ENCODE data around the gene BEST2. TPM values are rescaled to one million over a fixed set of nuclear protein-coding genes. Genes with fewer than 3 reads are reported as not detected.

The BEST2 gene
- total and polyA plus RNA-seq, 2 of the 4 experiments (the other 2 are of a cell fraction): not detected

DNA sequence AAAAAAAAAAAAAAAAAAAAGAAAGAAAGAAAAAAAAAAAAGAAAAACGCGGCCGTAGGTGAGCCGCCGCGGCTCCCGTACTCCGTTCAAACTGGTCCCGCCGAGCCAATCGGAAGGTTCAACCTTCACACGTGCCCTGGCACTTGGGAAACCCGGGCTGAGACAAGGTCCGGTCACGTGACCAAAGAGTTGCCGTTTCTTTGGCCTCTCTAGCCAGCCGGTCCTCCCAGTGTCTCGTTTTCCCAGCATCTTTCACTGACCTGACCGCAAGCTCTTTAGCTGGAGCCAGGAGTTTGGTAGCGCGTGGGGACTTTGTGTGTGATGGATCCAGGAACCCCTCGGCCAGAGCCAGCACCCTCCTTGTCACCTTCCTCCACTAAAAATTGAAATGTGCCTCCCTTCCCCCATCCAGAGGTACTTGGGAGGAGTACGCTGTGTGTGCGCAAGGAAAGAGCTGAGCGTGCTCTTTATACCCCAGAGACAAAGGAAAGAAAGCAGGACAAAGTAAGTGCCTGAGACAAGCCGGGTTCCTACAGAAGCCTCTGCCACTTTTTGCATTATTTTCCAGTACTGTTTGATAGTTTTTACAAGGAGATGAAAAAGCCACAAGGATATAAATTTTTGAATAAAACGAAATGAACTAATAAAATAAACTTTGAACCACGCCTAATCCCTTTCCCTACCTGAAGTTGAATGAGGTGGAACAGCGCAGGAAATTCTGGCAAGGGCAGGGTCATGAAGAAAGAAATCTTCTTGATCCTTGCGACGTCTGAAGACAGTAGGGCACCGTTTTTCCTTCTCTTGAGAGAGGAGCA lies 28.8 kb upstream of the BEST2 start:
- H4K5ac ChIP-seq (ENCODE audit: low read depth, low read length): peak overlapping the region; percentile 73
- peak overlapping the region; percentile 83 to 95 for H4K8ac ChIP-seq (ENCODE audit: low read depth in 2 of 2, low read length in 2 of 2)
- in situ Hi-C loops (cut with MboI; ENCODE audit: low sequenced_read_pairs): no loop called here
- peak overlapping the region; percentile 80 for H2AK5ac ChIP-seq (ENCODE audit: low read depth, low read length)
- H3K36me3 ChIP-seq (ENCODE audit: control insufficient read depth, insufficient read depth, low read length): peaks cover 9% of the 10 kb centered on the region
- intact Hi-C loops (cut with micrococcal nuclease): loop anchor here (1.0 kb wide), 2 partner anchors 12 to 74 kb away; partner anchors contain the start of gene TRIR
- peak overlapping the region; percentile 95 for H2BK5ac ChIP-seq (ENCODE audit: low read depth, low read length, poor library complexity, severe bottlenecking)
- no TSS peak for BruUV-seq (replicated peaks)
- H3K27me3 ChIP-seq (ENCODE audit: control insufficient read depth, insufficient read depth, low read length): no peaks in the 10 kb centered on the region
- ATAC-seq (ENCODE audit: low read depth) (peak; percentile 73), DNase-seq (peak; percentile 99)
- peak overlapping the region; percentile 95 for H3K23ac ChIP-seq (ENCODE audit: low read depth, low read length)
- peak overlapping the region; percentile 91 for H3K56ac ChIP-seq (ENCODE audit: extremely low read depth, insufficient read depth, low read length)
- POLR2A ChIA-PET (ENCODE audit: unreplicated experiment): interaction anchor here (0.5 to 0.8 kb wide), 3 partner anchors 11 to 105 kb away, joined by 4 to 8 read pairs (median 8); partner anchors contain the start of gene TRIR
- H3K9me1 ChIP-seq (ENCODE audit: insufficient read depth, low read length): peaks cover 10% of the 10 kb centered on the region; the same call in 1 of the 2 replicates
- peak overlapping the region; percentile 88 for H3K4me2 ChIP-seq (ENCODE audit: low read depth, low read length)
- no peaks in the 10 kb centered on the region for H3K9me3 ChIP-seq (ENCODE audit: control insufficient read depth, insufficient read depth, low read length)
- H4K20me1 ChIP-seq (ENCODE audit: insufficient read depth, low read length): 0 out of 2 replicates have a peak, but pooled peaks cover 8% of the 10 kb centered on the region
- dilution Hi-C loops (cut with HindIII; ENCODE audit: low sequenced_read_pairs, unreplicated experiment): no loop called here
- peaks cover 15 to 52% of the 10 kb centered on the region in 2 experiments; a peak in 3 of 4 replicates for H3K79me1 ChIP-seq (ENCODE audit: low read depth in 1 of 2, low read length in 2 of 2)
- H2BK15ac ChIP-seq (ENCODE audit: low read depth, low read length): peak overlapping the region; percentile 31; the same call in 1 of the 3 replicates
- H3K9ac ChIP-seq (ENCODE audit: low read depth, low read length): peak overlapping the region; percentile 69
- peaks cover 4% of the 10 kb centered on the region for H3K4me1 ChIP-seq (ENCODE audit: control insufficient read depth, insufficient read depth, low read length)
- H3K27ac ChIP-seq (ENCODE audit: insufficient read depth, low read length): peak overlapping the region; percentile 85
- TF ChIP-seq MXI1 (IDR thresholded peaks at IDR 0.05; ENCODE audit: borderline replicate concordance, low read depth, low read length): no peak
- TF ChIP-seq, protein P1, sequence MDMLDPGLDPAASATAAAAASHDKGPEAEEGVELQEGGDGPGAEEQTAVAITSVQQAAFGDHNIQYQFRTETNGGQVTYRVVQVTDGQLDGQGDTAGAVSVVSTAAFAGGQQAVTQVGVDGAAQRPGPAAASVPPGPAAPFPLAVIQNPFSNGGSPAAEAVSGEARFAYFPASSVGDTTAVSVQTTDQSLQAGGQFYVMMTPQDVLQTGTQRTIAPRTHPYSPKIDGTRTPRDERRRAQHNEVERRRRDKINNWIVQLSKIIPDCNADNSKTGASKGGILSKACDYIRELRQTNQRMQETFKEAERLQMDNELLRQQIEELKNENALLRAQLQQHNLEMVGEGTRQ (IDR thresholded peaks at IDR 0.05; ENCODE audit: low read depth, low read length): peak; percentile 99
- peak; percentile 87 for TF ChIP-seq CEBPB (IDR thresholded peaks at IDR 0.05; ENCODE audit: low read depth, low read length)
- peak; percentile 98 for TF ChIP-seq BHLHE40 (IDR thresholded peaks at IDR 0.05; ENCODE audit: low read depth, low read length)
- TF ChIP-seq CHD1 (IDR thresholded peaks at IDR 0.05; ENCODE audit: low read depth, low read length): no peak
- peak; percentile 56; the same call in 1 of the 2 replicates for TF ChIP-seq POLR2A (IDR thresholded peaks at IDR 0.05; ENCODE audit: low read depth, low read length)
- no peak for TF ChIP-seq RFX5 (IDR thresholded peaks at IDR 0.05; ENCODE audit: low read depth, low read length)
- peak; percentile 44; the same call in 1 of the 2 replicates for TF ChIP-seq FOS (IDR thresholded peaks at IDR 0.05; ENCODE audit: low read depth, low read length)
- no peak for TF ChIP-seq RCOR1 (IDR thresholded peaks at IDR 0.05; ENCODE audit: insufficient replicate concordance, low read length)
- TF ChIP-seq SMC3 (IDR thresholded peaks at IDR 0.05; ENCODE audit: low read depth, low read length): no peak
- peak; percentile 75 for TF ChIP-seq MAFK (IDR thresholded peaks at IDR 0.05; ENCODE audit: low read depth, low read length)
- no peak for TF ChIP-seq NFE2L2 (IDR thresholded peaks at IDR 0.05; ENCODE audit: low read depth, low read length)
- H2AK9ac ChIP-seq (replicated peaks; ENCODE audit: low read depth, low read length, poor library complexity): peak overlapping the region; percentile 99
- H3K18ac ChIP-seq (ENCODE audit: low read depth, low read length): no peak overlapping the region; the same call in 1 of the 2 replicates
- peak overlapping the region; percentile 35; the same call in 1 of the 2 replicates for H2BK120ac ChIP-seq (ENCODE audit: low read depth, low read length)
- peak overlapping the region; percentile 85 for H3K4ac ChIP-seq (ENCODE audit: low read depth, low read length)
- CTCF ChIA-PET: interaction anchor here (0.6 to 2.2 kb wide), 4 partner anchors 10 to 1078 kb away, joined by 3 to 8 read pairs (median 5); partner anchors contain the start of gene TRIR
- H3K14ac ChIP-seq (replicated peaks; ENCODE audit: low read depth, low read length): peak overlapping the region; percentile 79
- 0% methylated on average over 10 of the region's 32 CpGs; no CpG with 5 or more reads in 1 of the 2 experiments for WGBS, 2 experiments (ENCODE audit: extremely low coverage in 2 of 2, insufficient read length in 1 of 2)
- H3K4me3 ChIP-seq (ENCODE audit: insufficient read depth, low read depth, low read length): peak overlapping the region; percentile 91
- peak overlapping the region; percentile 75 for H4K91ac ChIP-seq (ENCODE audit: insufficient read depth, low read depth, low read length)
- peak overlapping the region; percentile 94 for H2AFZ ChIP-seq (replicated peaks; ENCODE audit: low read length, poor library complexity)
- no peak overlapping the region for H2BK20ac ChIP-seq (ENCODE audit: low read depth, low read length)
